ENCODE measurements around the gene EXOC7. TPM values are rescaled to one million over a fixed set of nuclear protein-coding genes. Genes with fewer than 3 reads are reported as not detected.

Gene EXOC7
- total and polyA plus RNA-seq, 2 of the 8 experiments (the other 6 are each of a cell fraction or from before 2014, with no cell fraction given), result 77.1 to 92.6 TPM

GRCh38 chr17:76048711-76049110, 54.9 kb downstream of the EXOC7 start:
- Histone ChIP-seq H2AFZ (ENCODE audit: low read length) (no peak overlapping the region), H3K4me2 (ENCODE audit: insufficient read depth in 1 of 2, low read depth in 2 of 2, low read length in 2 of 2) (no peak overlapping the region), H3K9me3 (ENCODE audit: insufficient read depth in 2 of 2, low read depth in 1 of 2, low read length in 1 of 2) (no peaks in the 10 kb centered on the region), H2AK5ac (ENCODE audit: low read depth, low read length) (no peak overlapping the region), H3K9ac (replicated peaks in 1 of 4; ENCODE audit: extremely low read depth in 1 of 4, low read depth in 3 of 4, low read length in 3 of 4) (no peak overlapping the region), H4K8ac (ENCODE audit: extremely low read depth, insufficient read depth, low read length) (no peak overlapping the region), H4K20me1 (replicated peaks in 1 of 2; ENCODE audit: control insufficient read depth in 1 of 2, insufficient read depth in 2 of 2, low read length in 2 of 2) (no peaks in the 10 kb centered on the region), H2BK12ac (ENCODE audit: low read depth, low read length) (no peak overlapping the region), H3K56ac (replicated peaks; ENCODE audit: insufficient read length, low read depth, low read length) (no peak overlapping the region), H3K36me3 (ENCODE audit: control insufficient read depth in 2 of 4, insufficient read depth in 4 of 4, low read length in 3 of 4) (peaks cover 22 to 71% (median 53%) of the 10 kb centered on the region in 4 experiments), H3K18ac (ENCODE audit: extremely low read depth, low read length) (no peak overlapping the region), H3K79me2 (ENCODE audit: control insufficient read depth in 1 of 2, insufficient read depth in 2 of 2, low read length in 2 of 2) (no peaks in the 10 kb centered on the region), H4K91ac (replicated peaks; ENCODE audit: insufficient read length, low read length) (no peak overlapping the region), H3K14ac (ENCODE audit: insufficient read length) (no peak overlapping the region), H3K4ac (replicated peaks; ENCODE audit: insufficient read length, low read depth, low read length) (no peak overlapping the region), H3K23ac (ENCODE audit: insufficient read length) (no peak overlapping the region), H2BK20ac (ENCODE audit: low read length) (no peak overlapping the region), H3K23me2 (ENCODE audit: low read depth, low read length) (no peaks in the 10 kb centered on the region), H3K4me3 (ENCODE audit: extremely low read depth in 1 of 4, insufficient read depth in 2 of 4, low read depth in 3 of 4, low read length in 4 of 4) (no peak overlapping the region), H2BK15ac (ENCODE audit: low read length) (no peak overlapping the region), H4K5ac (ENCODE audit: insufficient read length, low read depth, low read length) (no peak overlapping the region), H2BK120ac (replicated peaks; ENCODE audit: low read depth, low read length) (no peak overlapping the region), H2BK5ac (ENCODE audit: low read depth, low read length) (no peak overlapping the region), H3K79me1 (ENCODE audit: low read depth, low read length) (no peaks in the 10 kb centered on the region; the same call in 1 of the 2 replicates), H3K27me3 (replicated peaks in 1 of 4; ENCODE audit: control insufficient read depth in 3 of 4, extremely low read depth in 1 of 4, insufficient read depth in 3 of 4, low read length in 3 of 4) (no peaks in the 10 kb centered on the region), H3K4me1 (replicated peaks in 1 of 4; ENCODE audit: control insufficient read depth in 3 of 4, insufficient read depth in 4 of 4, low read length in 3 of 4) (peaks cover 0 to 2% (median 0%) of the 10 kb centered on the region in 4 experiments; a peak in 1 of 7 replicates), H3K27ac (ENCODE audit: low read depth, low read length) (no peak overlapping the region)
- ChIA-PET POLR2A (ENCODE audit: partially characterized antibody) (interaction anchor here (0.6 to 1.2 kb wide), 2 partner anchors 12 to 17 kb away, joined by 4 read pairs; no protein-coding TSS in a partner anchor), CTCF (ENCODE audit: partially characterized antibody) (interaction anchor here (0.6 to 1.4 kb wide), 9 partner anchors 11 to 768 kb away, joined by 3 to 6 read pairs (median 3); no protein-coding TSS in a partner anchor)
- WGBS, 2 experiments (ENCODE audit: extremely low coverage in 1 of 2, insufficient coverage in 1 of 2, insufficient read length in 1 of 2, insufficient replicate concordance in 2 of 2, low coverage in 1 of 2, low lambda C conversion rate in 2 of 2, missing lambda C conversion rate in 1 of 2), result 91% methylated on average over 9 of the region's 9 CpGs; no CpG with 5 or more reads in 1 of the 2 experiments
- FAIRE-seq, result no peak
- DNase-seq (ENCODE audit: low read depth in 1 of 2, low spot score in 2 of 2), result no peak
- TF ChIP-seq KDM1A (IDR thresholded peaks at IDR 0.05; ENCODE audit: borderline replicate concordance, low read length) (no peak), TBP (IDR thresholded peaks at IDR 0.05; ENCODE audit: low read depth, low read length) (no peak), TEAD4 (IDR thresholded peaks at IDR 0.05; ENCODE audit: low read depth, low read length) (peak; percentile 60; the same call in 1 of the 2 replicates)

Data from H1 (cell line).